CD4-positive, alpha-beta T cell treated with Interleukin-6 for 4 hours (primary cell): Measurements from ENCODE around the gene PRRT1B.

Experiments
- DNase-seq: peaks from one replicate; pipeline ENCODE4 v3.0.0-alpha.2; 2020; ENCODE audit warnings: mixed read lengths

PRRT1B gene

GRCh38 chr9:131601683-131602181 lies 56.4 kb downstream of the PRRT1B start:
- no peak for DNase-seq

- no peak for DNase-seq
These were observed 57.9 kb downstream of the PRRT1B start for GRCh38 chr9:131603199-131603598.

GRCh38 chr9:131603711-131604439 lies 58.6 kb downstream of the PRRT1B start:
- no peak for DNase-seq

GRCh38 chr9:131605770-131606590 lies 60.7 kb downstream of the PRRT1B start:
- DNase-seq: no peak

GRCh38 chr9:131606896-131607567 lies 61.7 kb downstream of the PRRT1B start:
- no peak for DNase-seq

- DNase-seq: no peak
These were observed 62.3 kb downstream of the PRRT1B start for GRCh38 chr9:131607591-131607990.

- DNase-seq: no peak
These were observed 63.2 kb downstream of the PRRT1B start for GRCh38 chr9:131608493-131609037.
